ENCODE measurements around the gene PRUNE1.

GRCh38 chr1:151065089-151065645 lies 56.9 kb downstream of the PRUNE1 start:
- TF ChIP-seq EZH2phosphoT487 (IDR thresholded peaks at IDR 0.05; ENCODE audit: low read depth) (no peak), CTCF (IDR thresholded peaks at IDR 0.05; ENCODE audit: low read depth, low read length) (no peak)
